CD4-positive, CD25-positive, alpha-beta regulatory T cell (primary cell): Measurements from ENCODE around the gene CCL20. TPM values are rescaled to one million over a fixed set of nuclear protein-coding genes. Genes with fewer than 3 reads are reported as not detected.
"Not testable (repeated sequence)": the region's sequence is repeated elsewhere in the genome, so short reads cannot be mapped to it uniquely, and the experiment has no call there.

Experiments
- ATAC-seq, 2 donors: fragments of 150-1000 bp; cut with Tn5 transposase; one replicate each; pipeline ENCODE4 v1.10.0; 2021; ENCODE audit warnings: low read depth in 2 of 2, moderate number of reproducible peaks in 2 of 2, moderate library complexity in 1 of 2
- DNase-seq, 3 donors: peaks; one replicate each; pipeline versions ENCODE4 v3.0.0 to v3.0.0-alpha.2; 2012 to 2022; ENCODE audit warnings: mixed read lengths in 1 of 3
- H3K27ac ChIP-seq: one replicate; pipeline ENCODE4 v1.7.0; 2013; ENCODE audit warnings: mild to moderate bottlenecking, low read length; ENCODE audit not compliant: insufficient read depth, poor library complexity, severe bottlenecking
- H3K27me3 ChIP-seq: one replicate; pipeline ENCODE4 v1.7.0; 2013; ENCODE audit warnings: low read length; ENCODE audit not compliant: control insufficient read depth, insufficient read depth
- H3K36me3 ChIP-seq: one replicate; pipeline ENCODE4 v1.7.0; 2013; ENCODE audit warnings: mild to moderate bottlenecking, low read length, moderate library complexity; ENCODE audit not compliant: control insufficient read depth, insufficient read depth
- H3K4me1 ChIP-seq: 2 replicates; pipeline ENCODE4 v1.7.0; 2013; ENCODE audit warnings: mild to moderate bottlenecking, low read length; ENCODE audit not compliant: insufficient read depth, control insufficient read depth, poor library complexity, severe bottlenecking
- H3K4me3 ChIP-seq: one replicate; pipeline ENCODE4 v1.7.0; 2013; ENCODE audit warnings: low read depth, mild to moderate bottlenecking, low read length, moderate library complexity
- H3K9me3 ChIP-seq, 2 experiments: 1 replicate in 1 of 2; 2 replicates in 1 of 2; pipeline ENCODE4 v1.7.0; 2013; ENCODE audit warnings: low read length in 2 of 2, mild to moderate bottlenecking in 1 of 2, moderate library complexity in 1 of 2; ENCODE audit not compliant: control insufficient read depth in 2 of 2
- H3K27ac Mint-ChIP-seq, 3 donors: one replicate each; pipeline ENCODE4 v1.8.0; 2020 to 2022; ENCODE audit warnings: mild to moderate bottlenecking in 3 of 3, mixed read lengths in 3 of 3, moderate library complexity in 2 of 3
- H3K27me3 Mint-ChIP-seq: one replicate; pipeline ENCODE4 v1.8.0; 2022; ENCODE audit warnings: mild to moderate bottlenecking, mixed read lengths
- H3K36me3 Mint-ChIP-seq: one replicate; pipeline ENCODE4 v1.8.0; 2020; ENCODE audit warnings: mixed read lengths
- H3K4me1 Mint-ChIP-seq, 4 donors: one replicate each; pipeline ENCODE4 v1.8.0; 2020 to 2022; ENCODE audit warnings: mixed read lengths in 4 of 4, mild to moderate bottlenecking in 1 of 4
- H3K4me3 Mint-ChIP-seq, 4 donors: one replicate each; pipeline ENCODE4 v1.8.0; 2020 to 2022; ENCODE audit warnings: mild to moderate bottlenecking in 4 of 4, mixed read lengths in 4 of 4, moderate library complexity in 3 of 4
- H3K9me3 Mint-ChIP-seq, 7 donors: one replicate each; pipeline ENCODE4 v1.8.0; 2020 to 2022; ENCODE audit warnings: mixed read lengths in 7 of 7, mild to moderate bottlenecking in 3 of 7, moderate library complexity in 2 of 7
- polyA plus RNA-seq, 4 donors: library from polyadenylated mRNA; unstranded; fragments of 300-500 nt; fragmentation: Illumina TruSeq; gene quantifications; one replicate each; pipeline ENCODE4 v1.2.3, GENCODE V29; 2021
- total RNA-seq: library from RNA; stranded (reverse); gene quantifications from one replicate; pipeline ENCODE4 v1.2.3, GENCODE V29; 2022

CCL20 gene
- total and polyA plus RNA-seq, 5 donors from 2014 or later, result 0.94 to 3.7 (median 2.2) TPM

GRCh38 chr2:227789803-227790202, 23.8 kb upstream of the CCL20 start:
- Histone ChIP-seq H3K4me3 (no peak overlapping the region), H3K36me3 (no peaks in the 10 kb centered on the region), H3K27me3 (no peaks in the 10 kb centered on the region), H3K27ac (no peak overlapping the region), H3K4me1 (no peaks in the 10 kb centered on the region), H3K9me3 (no peaks in the 10 kb centered on the region)
- ATAC-seq (no peak), DNase-seq (no peak)
- Mint-ChIP-seq H3K9me3 (peaks cover 0 to 4% (median 1%) of the 10 kb centered on the region in 7 donors), H3K4me1 (peaks cover 0 to 5% (median 0%) of the 10 kb centered on the region in 4 donors), H3K27ac (no peak overlapping the region), H3K27me3 (peaks cover 12% of the 10 kb centered on the region), H3K36me3 (no peaks in the 10 kb centered on the region), H3K4me3 (no peak overlapping the region)

GRCh38 chr2:227793148-227793712, 20.4 kb upstream of the CCL20 start:
- no peaks in the 10 kb centered on the region for H3K9me3 ChIP-seq
- no peaks in the 10 kb centered on the region for H3K27me3 ChIP-seq
- Mint-ChIP-seq H3K27me3 (peaks cover 4% of the 10 kb centered on the region), H3K36me3 (no peaks in the 10 kb centered on the region), H3K4me3 (no peak overlapping the region), H3K4me1 (peaks cover 0 to 5% (median 0%) of the 10 kb centered on the region in 4 donors), H3K9me3 (peaks cover 0 to 4% (median 0%) of the 10 kb centered on the region in 7 donors), H3K27ac (no peak overlapping the region)
- no peak overlapping the region for H3K27ac ChIP-seq
- DNase-seq (no peak), ATAC-seq (no peak)
- H3K36me3 ChIP-seq, result no peaks in the 10 kb centered on the region
- no peak overlapping the region for H3K4me3 ChIP-seq
- H3K4me1 ChIP-seq, result no peaks in the 10 kb centered on the region

GRCh38 chr2:227796045-227796711, 17.5 kb upstream of the CCL20 start:
- peaks cover 4% of the 10 kb centered on the region for H3K27me3 Mint-ChIP-seq
- H3K9me3 Mint-ChIP-seq, result no peaks in the 10 kb centered on the region
- Histone ChIP-seq H3K4me1 (no peaks in the 10 kb centered on the region), H3K9me3 (no peaks in the 10 kb centered on the region), H3K27ac (no peak overlapping the region), H3K4me3 (no peak overlapping the region), H3K36me3 (no peaks in the 10 kb centered on the region), H3K27me3 (no peaks in the 10 kb centered on the region)
- H3K36me3 Mint-ChIP-seq, result no peaks in the 10 kb centered on the region
- no peak overlapping the region for H3K27ac Mint-ChIP-seq
- no peak for ATAC-seq
- DNase-seq, result no peak
- H3K4me1 Mint-ChIP-seq, result no peaks in the 10 kb centered on the region
- H3K4me3 Mint-ChIP-seq, result no peak overlapping the region

GRCh38 chr2:227796768-227797167, 16.9 kb upstream of the CCL20 start:
- not testable (repeated sequence) for H3K4me1 Mint-ChIP-seq, H3K4me3 Mint-ChIP-seq, H3K9me3 ChIP-seq, H3K9me3 Mint-ChIP-seq, ATAC-seq, H3K4me1 ChIP-seq, H3K36me3 Mint-ChIP-seq, DNase-seq, H3K27ac ChIP-seq, H3K36me3 ChIP-seq, H3K27me3 Mint-ChIP-seq, H3K4me3 ChIP-seq, H3K27ac Mint-ChIP-seq, H3K27me3 ChIP-seq

GRCh38 chr2:227799202-227799601, 14.4 kb upstream of the CCL20 start:
- H3K4me3 ChIP-seq, result no peak overlapping the region
- ATAC-seq (no peak), DNase-seq (no peak)
- Mint-ChIP-seq H3K4me1 (no peaks in the 10 kb centered on the region), H3K9me3 (no peaks in the 10 kb centered on the region), H3K27ac (no peak overlapping the region), H3K36me3 (no peaks in the 10 kb centered on the region), H3K27me3 (peaks cover 4% of the 10 kb centered on the region), H3K4me3 (no peak overlapping the region)
- H3K27me3 ChIP-seq, result no peaks in the 10 kb centered on the region
- no peaks in the 10 kb centered on the region for H3K4me1 ChIP-seq
- no peak overlapping the region for H3K27ac ChIP-seq
- no peaks in the 10 kb centered on the region for H3K9me3 ChIP-seq
- no peaks in the 10 kb centered on the region for H3K36me3 ChIP-seq

- DNase-seq (no peak), ATAC-seq (no peak)
- no peaks in the 10 kb centered on the region for H3K36me3 ChIP-seq
- no peaks in the 10 kb centered on the region for H3K9me3 ChIP-seq
- Mint-ChIP-seq H3K27ac (no peak overlapping the region), H3K4me3 (no peak overlapping the region), H3K4me1 (peaks cover 0 to 18% (median 4%) of the 10 kb centered on the region in 4 donors), H3K36me3 (no peaks in the 10 kb centered on the region), H3K9me3 (no peaks in the 10 kb centered on the region), H3K27me3 (peaks cover 8% of the 10 kb centered on the region)
- no peaks in the 10 kb centered on the region for H3K27me3 ChIP-seq
- no peak overlapping the region for H3K4me3 ChIP-seq
- H3K27ac ChIP-seq, result no peak overlapping the region
- no peaks in the 10 kb centered on the region for H3K4me1 ChIP-seq
These were observed 10.8 kb upstream of the CCL20 start for GRCh38 chr2:227802882-227803281.

- Histone ChIP-seq H3K4me3 (peak overlapping the region; percentile 27), H3K9me3 (no peaks in the 10 kb centered on the region), H3K27me3 (no peaks in the 10 kb centered on the region), H3K4me1 (no peaks in the 10 kb centered on the region), H3K36me3 (no peaks in the 10 kb centered on the region), H3K27ac (peak overlapping the region; percentile 45)
- peak overlapping the region in 1 of 3 donors; percentile 90 for H3K27ac Mint-ChIP-seq
- H3K27me3 Mint-ChIP-seq, result peaks cover 5% of the 10 kb centered on the region
- peaks cover 2 to 24% (median 6%) of the 10 kb centered on the region in 4 donors for H3K4me1 Mint-ChIP-seq
- no peaks in the 10 kb centered on the region for H3K9me3 Mint-ChIP-seq
- H3K36me3 Mint-ChIP-seq, result no peaks in the 10 kb centered on the region
- H3K4me3 Mint-ChIP-seq, result no peak overlapping the region
- DNase-seq (no peak), ATAC-seq (peak in 1 of 2 donors; percentile 50)
These were observed 8.7 kb upstream of the CCL20 start for GRCh38 chr2:227804975-227805374.

GRCh38 chr2:227805578-227805977, 8.1 kb upstream of the CCL20 start:
- peak overlapping the region; percentile 72 to 90 (median 79) for H3K27ac Mint-ChIP-seq
- H3K27ac ChIP-seq, result peak overlapping the region; percentile 45
- no peaks in the 10 kb centered on the region for H3K9me3 ChIP-seq
- H3K4me3 Mint-ChIP-seq, result peak overlapping the region; percentile 75 to 93 (median 82)
- ATAC-seq (peak; percentile 34 to 59), DNase-seq (peak in 2 of 3 donors; percentile 42 to 48)
- H3K36me3 Mint-ChIP-seq, result no peaks in the 10 kb centered on the region
- peak overlapping the region; percentile 27 for H3K4me3 ChIP-seq
- peaks cover 2 to 24% (median 6%) of the 10 kb centered on the region in 4 donors for H3K4me1 Mint-ChIP-seq
- peaks cover 5% of the 10 kb centered on the region for H3K27me3 Mint-ChIP-seq
- no peaks in the 10 kb centered on the region for H3K9me3 Mint-ChIP-seq
- no peaks in the 10 kb centered on the region for H3K36me3 ChIP-seq
- H3K4me1 ChIP-seq, result no peaks in the 10 kb centered on the region
- H3K27me3 ChIP-seq, result no peaks in the 10 kb centered on the region
